H9 (cell line): ENCODE measurements around the gene BCL2L2. TPM values are rescaled to one million over a fixed set of nuclear protein-coding genes. Genes with fewer than 3 reads are reported as not detected.

ENCODE experiments used
- DNase-seq: peaks from one replicate; pipeline ENCODE4 v3.0.0-alpha.2; 2017
- H2AFZ ChIP-seq: one replicate; pipeline ENCODE4 v1.6.1; 2013; ENCODE audit warnings: mild to moderate bottlenecking, low read length, control low read depth, moderate library complexity
- H2AK5ac ChIP-seq: 2 replicates; pipeline ENCODE4 v1.6.1; 2013; ENCODE audit warnings: low read length, control low read depth, mixed read lengths; ENCODE audit not compliant: insufficient read length
- H2BK120ac ChIP-seq: one replicate; pipeline ENCODE4 v1.6.1; 2013; ENCODE audit warnings: low read depth, mild to moderate bottlenecking, low read length, control low read depth, inconsistent platforms; ENCODE audit not compliant: poor library complexity, severe bottlenecking
- H2BK12ac ChIP-seq: 2 replicates; pipeline ENCODE4 v1.6.1; 2013; ENCODE audit warnings: low read length, control low read depth, mixed read lengths, low read depth; ENCODE audit not compliant: insufficient read length
- H2BK15ac ChIP-seq: 2 replicates; pipeline ENCODE4 v1.6.1; 2013; ENCODE audit warnings: low read depth, low read length, control low read depth
- H2BK20ac ChIP-seq: one replicate; pipeline ENCODE4 v1.6.1; 2013; ENCODE audit warnings: low read depth, mild to moderate bottlenecking, low read length, control low read depth, inconsistent platforms; ENCODE audit not compliant: poor library complexity, severe bottlenecking
- H2BK5ac ChIP-seq: 2 replicates; pipeline ENCODE4 v1.6.1; 2013; ENCODE audit warnings: low read length, control low read depth, mixed read lengths; ENCODE audit not compliant: insufficient read length
- H3K14ac ChIP-seq: 2 replicates; pipeline ENCODE4 v1.6.1; 2013; ENCODE audit warnings: low read length, control low read depth; ENCODE audit not compliant: insufficient read depth
- H3K18ac ChIP-seq: 2 replicates; pipeline ENCODE4 v1.6.1; 2013; ENCODE audit warnings: low read depth, mild to moderate bottlenecking, mixed read lengths, low read length, control low read depth; ENCODE audit not compliant: insufficient read length
- H3K23ac ChIP-seq: 2 replicates; pipeline ENCODE4 v1.6.1; 2013; ENCODE audit warnings: low read length, control low read depth, mixed read lengths, low read depth; ENCODE audit not compliant: insufficient read length
- H3K23me2 ChIP-seq: 2 replicates; pipeline ENCODE4 v1.6.1; 2013; ENCODE audit warnings: low read depth, mild to moderate bottlenecking, mixed read lengths, low read length, control low read depth; ENCODE audit not compliant: insufficient read length, poor library complexity, severe bottlenecking
- H3K27ac ChIP-seq: 2 replicates; pipeline ENCODE4 v1.5.1; 2013; ENCODE audit warnings: low read length, control low read depth, mixed read lengths, low read depth; ENCODE audit not compliant: insufficient read length
- H3K27me3 ChIP-seq: 2 replicates; pipeline ENCODE4 v1.6.1; 2013; ENCODE audit warnings: low read length, control low read depth, inconsistent platforms; ENCODE audit not compliant: insufficient read depth
- H3K4ac ChIP-seq: 2 replicates; pipeline ENCODE4 v1.6.1; 2013; ENCODE audit warnings: low read depth, mild to moderate bottlenecking, control low read depth, inconsistent platforms, low read length, moderate library complexity
- H3K4me1 ChIP-seq: 2 replicates; pipeline ENCODE4 v1.6.1; 2013; ENCODE audit warnings: low read length, control low read depth, inconsistent platforms; ENCODE audit not compliant: insufficient read depth
- H3K4me2 ChIP-seq: 2 replicates; pipeline ENCODE4 v1.6.1; 2013; ENCODE audit warnings: low read length, control low read depth, mixed read lengths; ENCODE audit not compliant: insufficient read length, insufficient read depth
- H3K56ac ChIP-seq: 2 replicates; pipeline ENCODE4 v1.6.1; 2013; ENCODE audit warnings: low read depth, mild to moderate bottlenecking, mixed read lengths, low read length, control low read depth; ENCODE audit not compliant: insufficient read length
- H3K79me1 ChIP-seq: 2 replicates; pipeline ENCODE4 v1.6.1; 2013; ENCODE audit warnings: low read depth, mild to moderate bottlenecking, moderate library complexity, low read length, control low read depth, inconsistent platforms; ENCODE audit not compliant: insufficient read depth, poor library complexity, severe bottlenecking
- H3K79me2 ChIP-seq: 2 replicates; pipeline ENCODE4 v1.6.1; 2013; ENCODE audit warnings: low read length, control low read depth, inconsistent platforms; ENCODE audit not compliant: insufficient read depth
- H3K9ac ChIP-seq: 2 replicates; pipeline ENCODE4 v1.6.1; 2013; ENCODE audit warnings: low read length, control low read depth, mixed read lengths; ENCODE audit not compliant: insufficient read length; ENCODE audit errors: extremely low read depth
- H3K9me3 ChIP-seq: one replicate; pipeline ENCODE4 v1.6.1; 2013; ENCODE audit warnings: low read depth, low read length, inconsistent platforms; ENCODE audit not compliant: control insufficient read depth
- H3T11ph ChIP-seq: one replicate; pipeline ENCODE4 v1.6.1; 2013; ENCODE audit warnings: mild to moderate bottlenecking, low read length, control low read depth, inconsistent platforms
- H4K20me1 ChIP-seq: one replicate; pipeline ENCODE4 v1.6.1; 2013; ENCODE audit not compliant: control insufficient read depth, insufficient read length, insufficient read depth
- H4K5ac ChIP-seq: 2 replicates; pipeline ENCODE4 v1.6.1; 2013; ENCODE audit warnings: low read depth, mild to moderate bottlenecking, mixed read lengths, low read length, control low read depth; ENCODE audit not compliant: insufficient read length
- H4K8ac ChIP-seq: replicated peaks from 2 replicates; pipeline ENCODE4 v1.6.1; 2013; ENCODE audit warnings: low read length, control low read depth, mixed read lengths, low read depth; ENCODE audit not compliant: insufficient read length
- H4K91ac ChIP-seq: 2 replicates; pipeline ENCODE4 v1.6.1; 2013; ENCODE audit warnings: low read depth, mild to moderate bottlenecking, moderate library complexity, mixed read lengths, low read length, control low read depth; ENCODE audit not compliant: insufficient read length
- H3K27ac Mint-ChIP-seq, 3 experiments: 2 replicates in 2 of 3; 3 replicates in 1 of 3; pipeline ENCODE4 v1.8.0; 2020 to 2021; ENCODE audit warnings: mixed read lengths in 3 of 3, mild to moderate bottlenecking in 1 of 3, moderate library complexity in 1 of 3
- H3K27me3 Mint-ChIP-seq: 2 replicates; pipeline ENCODE4 v1.8.0; 2021; ENCODE audit warnings: low read depth, mild to moderate bottlenecking, moderate library complexity, mixed read lengths
- H3K36me3 Mint-ChIP-seq, 3 experiments: 2 replicates in 2 of 3; 3 replicates in 1 of 3; pipeline ENCODE4 v1.8.0; 2020 to 2021; ENCODE audit warnings: low read depth in 3 of 3, mixed read lengths in 3 of 3; ENCODE audit not compliant: insufficient read depth in 1 of 3
- H3K4me1 Mint-ChIP-seq, 2 experiments: 2 replicates each; pipeline ENCODE4 v1.8.0; 2020; ENCODE audit warnings: mixed read lengths in 2 of 2
- H3K4me3 Mint-ChIP-seq, 2 experiments: 2 replicates in 1 of 2; 3 replicates in 1 of 2; pipeline ENCODE4 v1.8.0; 2020 to 2021; ENCODE audit warnings: mild to moderate bottlenecking in 2 of 2, mixed read lengths in 2 of 2, moderate library complexity in 1 of 2
- H3K9me3 Mint-ChIP-seq, 2 experiments: 2 replicates in 1 of 2; 3 replicates in 1 of 2; pipeline ENCODE4 v1.8.0; 2020; ENCODE audit warnings: mild to moderate bottlenecking in 2 of 2, mixed read lengths in 2 of 2, moderate library complexity in 1 of 2
- WGBS: extraction: QIAGEN DNeasy Blood & Tissue Kit; methylation state at CpG from one replicate; pipeline ENCODE4 v1.1.7; 2013; ENCODE audit warnings: missing lambda C conversion rate, low lambda C conversion rate, mixed read lengths; ENCODE audit not compliant: insufficient read length; ENCODE audit errors: extremely low coverage; 5-methylcytosine and 5-hydroxymethylcytosine counted together
- total RNA-seq: library from RNA; stranded (reverse); gene quantifications from 2 replicates; pipeline ENCODE4 v1.2.1, GENCODE V29; 2021
- TF ChIP-seq, protein P1 (sequence below): fragments of 200-600 bp; sonication (generic); conservative IDR thresholded peaks from 3 replicates; pipeline ENCODE4 v1.8.0; 2021; ENCODE audit warnings: antibody characterized with exemption, mild to moderate bottlenecking

BCL2L2 gene
- total RNA-seq, 1 experiment from 2014 or later, result 8.4 TPM

DNA sequence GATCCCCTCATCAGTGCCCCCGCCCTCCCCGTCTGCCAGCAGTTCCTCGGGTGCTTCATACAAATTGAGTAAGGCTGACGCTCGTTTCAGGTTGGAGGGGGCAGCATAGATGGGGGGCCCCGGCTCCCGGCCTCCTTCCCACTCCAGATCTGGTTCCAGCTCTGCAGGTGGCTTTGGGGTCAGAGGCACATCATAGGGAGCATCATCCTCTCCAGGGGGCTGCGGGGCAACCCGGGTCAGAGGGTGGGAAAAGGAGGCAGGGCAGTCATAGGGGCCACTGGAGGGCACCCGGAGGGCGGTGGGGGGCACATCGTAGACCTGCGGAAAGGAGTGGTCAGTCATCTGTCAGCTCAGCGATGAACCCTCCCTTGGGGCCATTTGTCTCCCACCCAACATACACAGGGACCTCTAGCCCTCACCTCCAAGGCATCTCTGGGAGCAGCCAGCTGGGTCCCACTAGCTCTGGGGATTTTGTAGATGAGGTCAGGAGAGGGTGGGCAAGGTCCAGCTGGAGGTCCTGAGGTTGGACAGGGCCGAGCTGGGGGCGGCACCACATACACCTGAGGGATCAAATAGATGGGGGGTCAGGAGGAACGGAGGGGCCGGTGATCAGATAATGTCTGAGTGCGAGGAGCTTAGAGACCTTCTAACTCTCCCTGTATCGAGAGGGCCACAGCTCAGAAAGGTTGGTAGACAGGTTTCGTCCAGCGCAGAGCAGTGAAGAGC is 53.3 kb downstream of the BCL2L2 start:
- H4K5ac ChIP-seq, result no peak overlapping the region
- no peak overlapping the region for H2BK5ac ChIP-seq
- H2AK5ac ChIP-seq, result no peak overlapping the region
- TF ChIP-seq, protein P1, sequence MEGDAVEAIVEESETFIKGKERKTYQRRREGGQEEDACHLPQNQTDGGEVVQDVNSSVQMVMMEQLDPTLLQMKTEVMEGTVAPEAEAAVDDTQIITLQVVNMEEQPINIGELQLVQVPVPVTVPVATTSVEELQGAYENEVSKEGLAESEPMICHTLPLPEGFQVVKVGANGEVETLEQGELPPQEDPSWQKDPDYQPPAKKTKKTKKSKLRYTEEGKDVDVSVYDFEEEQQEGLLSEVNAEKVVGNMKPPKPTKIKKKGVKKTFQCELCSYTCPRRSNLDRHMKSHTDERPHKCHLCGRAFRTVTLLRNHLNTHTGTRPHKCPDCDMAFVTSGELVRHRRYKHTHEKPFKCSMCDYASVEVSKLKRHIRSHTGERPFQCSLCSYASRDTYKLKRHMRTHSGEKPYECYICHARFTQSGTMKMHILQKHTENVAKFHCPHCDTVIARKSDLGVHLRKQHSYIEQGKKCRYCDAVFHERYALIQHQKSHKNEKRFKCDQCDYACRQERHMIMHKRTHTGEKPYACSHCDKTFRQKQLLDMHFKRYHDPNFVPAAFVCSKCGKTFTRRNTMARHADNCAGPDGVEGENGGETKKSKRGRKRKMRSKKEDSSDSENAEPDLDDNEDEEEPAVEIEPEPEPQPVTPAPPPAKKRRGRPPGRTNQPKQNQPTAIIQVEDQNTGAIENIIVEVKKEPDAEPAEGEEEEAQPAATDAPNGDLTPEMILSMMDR, result no peak
- H3K14ac ChIP-seq, result no peak overlapping the region
- Mint-ChIP-seq H3K4me3 (no peak overlapping the region), H3K27ac (peak overlapping the region in 1 of 3 experiments; percentile 67; a peak in 1 of 7 replicates), H3K36me3 (peaks cover 21 to 58% (median 43%) of the 10 kb centered on the region in 3 experiments), H3K9me3 (no peaks in the 10 kb centered on the region; a peak in 1 of 5 replicates), H3K27me3 (peaks cover 8% of the 10 kb centered on the region), H3K4me1 (peaks cover 23 to 28% of the 10 kb centered on the region in 2 experiments)
- H3K56ac ChIP-seq, result no peak overlapping the region
- no peak overlapping the region for H4K8ac ChIP-seq
- H4K20me1 ChIP-seq, result no peaks in the 10 kb centered on the region
- H2BK20ac ChIP-seq, result no peak overlapping the region
- H2BK15ac ChIP-seq, result no peak overlapping the region
- no peak overlapping the region for H3K4ac ChIP-seq
- H3K4me2 ChIP-seq, result no peak overlapping the region
- no peak overlapping the region for H2BK120ac ChIP-seq
- H3K9ac ChIP-seq, result no peak overlapping the region
- H3K27me3 ChIP-seq, result no peaks in the 10 kb centered on the region; the same call in 1 of the 2 replicates
- no peak overlapping the region for H2BK12ac ChIP-seq
- no peak overlapping the region for H3K27ac ChIP-seq
- whole genome bisulfite sequencing, result no CpG with 5 or more reads among the region's 22 CpGs
- H3K18ac ChIP-seq, result no peak overlapping the region
- no peak overlapping the region for H4K91ac ChIP-seq
- H2AFZ ChIP-seq, result no peak overlapping the region
- DNase-seq, result no peak
- no peaks in the 10 kb centered on the region for H3K9me3 ChIP-seq
- H3K79me2 ChIP-seq, result no peaks in the 10 kb centered on the region
- H3T11ph ChIP-seq, result no peak overlapping the region
- H3K23me2 ChIP-seq, result peaks cover 10% of the 10 kb centered on the region
- H3K79me1 ChIP-seq, result no peaks in the 10 kb centered on the region
- no peak overlapping the region for H3K23ac ChIP-seq
- peaks cover 4% of the 10 kb centered on the region; the same call in 1 of the 2 replicates for H3K4me1 ChIP-seq
